H9 (cell line): ENCODE data around the gene PHF10. TPM values are rescaled to one million over a fixed set of nuclear protein-coding genes. Genes with fewer than 3 reads are reported as not detected.
A peak's percentile ranks its signal among the peaks of the same experiment; 100 is the strongest.

Experiments
- DNase-seq: peaks from one replicate; pipeline ENCODE4 v3.0.0-alpha.2; 2017
- H2AFZ ChIP-seq: one replicate; pipeline ENCODE4 v1.6.1; 2013; ENCODE audit warnings: mild to moderate bottlenecking, low read length, control low read depth, moderate library complexity
- H2AK5ac ChIP-seq: 2 replicates; pipeline ENCODE4 v1.6.1; 2013; ENCODE audit warnings: low read length, control low read depth, mixed read lengths; ENCODE audit not compliant: insufficient read length
- H2BK120ac ChIP-seq: one replicate; pipeline ENCODE4 v1.6.1; 2013; ENCODE audit warnings: low read depth, mild to moderate bottlenecking, low read length, control low read depth, inconsistent platforms; ENCODE audit not compliant: poor library complexity, severe bottlenecking
- H2BK12ac ChIP-seq: 2 replicates; pipeline ENCODE4 v1.6.1; 2013; ENCODE audit warnings: low read length, control low read depth, mixed read lengths, low read depth; ENCODE audit not compliant: insufficient read length
- H2BK15ac ChIP-seq: 2 replicates; pipeline ENCODE4 v1.6.1; 2013; ENCODE audit warnings: low read depth, low read length, control low read depth
- H2BK20ac ChIP-seq: one replicate; pipeline ENCODE4 v1.6.1; 2013; ENCODE audit warnings: low read depth, mild to moderate bottlenecking, low read length, control low read depth, inconsistent platforms; ENCODE audit not compliant: poor library complexity, severe bottlenecking
- H2BK5ac ChIP-seq: 2 replicates; pipeline ENCODE4 v1.6.1; 2013; ENCODE audit warnings: low read length, control low read depth, mixed read lengths; ENCODE audit not compliant: insufficient read length
- H3K14ac ChIP-seq: 2 replicates; pipeline ENCODE4 v1.6.1; 2013; ENCODE audit warnings: low read length, control low read depth; ENCODE audit not compliant: insufficient read depth
- H3K18ac ChIP-seq: 2 replicates; pipeline ENCODE4 v1.6.1; 2013; ENCODE audit warnings: low read depth, mild to moderate bottlenecking, mixed read lengths, low read length, control low read depth; ENCODE audit not compliant: insufficient read length
- H3K23ac ChIP-seq: 2 replicates; pipeline ENCODE4 v1.6.1; 2013; ENCODE audit warnings: low read length, control low read depth, mixed read lengths, low read depth; ENCODE audit not compliant: insufficient read length
- H3K23me2 ChIP-seq: 2 replicates; pipeline ENCODE4 v1.6.1; 2013; ENCODE audit warnings: low read depth, mild to moderate bottlenecking, mixed read lengths, low read length, control low read depth; ENCODE audit not compliant: insufficient read length, poor library complexity, severe bottlenecking
- H3K27ac ChIP-seq: 2 replicates; pipeline ENCODE4 v1.5.1; 2013; ENCODE audit warnings: low read length, control low read depth, mixed read lengths, low read depth; ENCODE audit not compliant: insufficient read length
- H3K27me3 ChIP-seq: 2 replicates; pipeline ENCODE4 v1.6.1; 2013; ENCODE audit warnings: low read length, control low read depth, inconsistent platforms; ENCODE audit not compliant: insufficient read depth
- H3K4ac ChIP-seq: 2 replicates; pipeline ENCODE4 v1.6.1; 2013; ENCODE audit warnings: low read depth, mild to moderate bottlenecking, control low read depth, inconsistent platforms, low read length, moderate library complexity
- H3K4me1 ChIP-seq: 2 replicates; pipeline ENCODE4 v1.6.1; 2013; ENCODE audit warnings: low read length, control low read depth, inconsistent platforms; ENCODE audit not compliant: insufficient read depth
- H3K4me2 ChIP-seq: 2 replicates; pipeline ENCODE4 v1.6.1; 2013; ENCODE audit warnings: low read length, control low read depth, mixed read lengths; ENCODE audit not compliant: insufficient read length, insufficient read depth
- H3K56ac ChIP-seq: 2 replicates; pipeline ENCODE4 v1.6.1; 2013; ENCODE audit warnings: low read depth, mild to moderate bottlenecking, mixed read lengths, low read length, control low read depth; ENCODE audit not compliant: insufficient read length
- H3K79me1 ChIP-seq: 2 replicates; pipeline ENCODE4 v1.6.1; 2013; ENCODE audit warnings: low read depth, mild to moderate bottlenecking, moderate library complexity, low read length, control low read depth, inconsistent platforms; ENCODE audit not compliant: insufficient read depth, poor library complexity, severe bottlenecking
- H3K79me2 ChIP-seq: 2 replicates; pipeline ENCODE4 v1.6.1; 2013; ENCODE audit warnings: low read length, control low read depth, inconsistent platforms; ENCODE audit not compliant: insufficient read depth
- H3K9ac ChIP-seq: 2 replicates; pipeline ENCODE4 v1.6.1; 2013; ENCODE audit warnings: low read length, control low read depth, mixed read lengths; ENCODE audit not compliant: insufficient read length; ENCODE audit errors: extremely low read depth
- H3K9me3 ChIP-seq: one replicate; pipeline ENCODE4 v1.6.1; 2013; ENCODE audit warnings: low read depth, low read length, inconsistent platforms; ENCODE audit not compliant: control insufficient read depth
- H3T11ph ChIP-seq: one replicate; pipeline ENCODE4 v1.6.1; 2013; ENCODE audit warnings: mild to moderate bottlenecking, low read length, control low read depth, inconsistent platforms
- H4K20me1 ChIP-seq: one replicate; pipeline ENCODE4 v1.6.1; 2013; ENCODE audit not compliant: control insufficient read depth, insufficient read length, insufficient read depth
- H4K5ac ChIP-seq: 2 replicates; pipeline ENCODE4 v1.6.1; 2013; ENCODE audit warnings: low read depth, mild to moderate bottlenecking, mixed read lengths, low read length, control low read depth; ENCODE audit not compliant: insufficient read length
- H4K8ac ChIP-seq: replicated peaks from 2 replicates; pipeline ENCODE4 v1.6.1; 2013; ENCODE audit warnings: low read length, control low read depth, mixed read lengths, low read depth; ENCODE audit not compliant: insufficient read length
- H4K91ac ChIP-seq: 2 replicates; pipeline ENCODE4 v1.6.1; 2013; ENCODE audit warnings: low read depth, mild to moderate bottlenecking, moderate library complexity, mixed read lengths, low read length, control low read depth; ENCODE audit not compliant: insufficient read length
- H3K27ac Mint-ChIP-seq, 3 experiments: 2 replicates in 2 of 3; 3 replicates in 1 of 3; pipeline ENCODE4 v1.8.0; 2020 to 2021; ENCODE audit warnings: mixed read lengths in 3 of 3, mild to moderate bottlenecking in 1 of 3, moderate library complexity in 1 of 3
- H3K27me3 Mint-ChIP-seq: 2 replicates; pipeline ENCODE4 v1.8.0; 2021; ENCODE audit warnings: low read depth, mild to moderate bottlenecking, moderate library complexity, mixed read lengths
- H3K36me3 Mint-ChIP-seq, 3 experiments: 2 replicates in 2 of 3; 3 replicates in 1 of 3; pipeline ENCODE4 v1.8.0; 2020 to 2021; ENCODE audit warnings: low read depth in 3 of 3, mixed read lengths in 3 of 3; ENCODE audit not compliant: insufficient read depth in 1 of 3
- H3K4me1 Mint-ChIP-seq, 2 experiments: 2 replicates each; pipeline ENCODE4 v1.8.0; 2020; ENCODE audit warnings: mixed read lengths in 2 of 2
- H3K4me3 Mint-ChIP-seq, 2 experiments: 2 replicates in 1 of 2; 3 replicates in 1 of 2; pipeline ENCODE4 v1.8.0; 2020 to 2021; ENCODE audit warnings: mild to moderate bottlenecking in 2 of 2, mixed read lengths in 2 of 2, moderate library complexity in 1 of 2
- H3K9me3 Mint-ChIP-seq, 2 experiments: 2 replicates in 1 of 2; 3 replicates in 1 of 2; pipeline ENCODE4 v1.8.0; 2020; ENCODE audit warnings: mild to moderate bottlenecking in 2 of 2, mixed read lengths in 2 of 2, moderate library complexity in 1 of 2
- CTCF ChIP-seq: fragments of 200-600 bp; sonication (generic); conservative IDR thresholded peaks from 3 replicates; pipeline ENCODE4 v1.8.0; 2021; ENCODE audit warnings: antibody characterized with exemption, mild to moderate bottlenecking
- WGBS: extraction: QIAGEN DNeasy Blood & Tissue Kit; methylation state at CpG from one replicate; pipeline ENCODE4 v1.1.7; 2013; ENCODE audit warnings: missing lambda C conversion rate, low lambda C conversion rate, mixed read lengths; ENCODE audit not compliant: insufficient read length; ENCODE audit errors: extremely low coverage; 5-methylcytosine and 5-hydroxymethylcytosine counted together
- total RNA-seq: library from RNA; stranded (reverse); gene quantifications from 2 replicates; pipeline ENCODE4 v1.2.1, GENCODE V29; 2021

PHF10 gene
- total RNA-seq, 1 experiment from 2014 or later: 59.0 TPM

- Histone ChIP-seq H2AK5ac (no peak within 1 kb of the TSS), H3K18ac (peak within 1 kb of the TSS; percentile 82), H2BK15ac (no peak within 1 kb of the TSS), H4K20me1 (no peaks in the 10 kb centered on the region), H3K27ac (no peak within 1 kb of the TSS), H3K23ac (no peak within 1 kb of the TSS), H3K9me3 (no peaks in the 10 kb centered on the region), H2BK120ac (no peak within 1 kb of the TSS), H2AFZ (no peak within 1 kb of the TSS), H3K4ac (peak within 1 kb of the TSS; percentile 66), H2BK5ac (peak within 1 kb of the TSS; percentile 9), H3K4me2 (peak within 1 kb of the TSS; percentile 77), H3K23me2 (peaks cover 13% of the 10 kb centered on the region), H3K79me2 (peaks cover 10% of the 10 kb centered on the region; the same call in 1 of the 2 replicates), H3K27me3 (no peaks in the 10 kb centered on the region), H3K56ac (no peak within 1 kb of the TSS), H2BK20ac (no peak within 1 kb of the TSS), H3K14ac (peak within 1 kb of the TSS; percentile 94), H3K79me1 (peaks cover 4% of the 10 kb centered on the region), H3T11ph (no peak within 1 kb of the TSS), H4K91ac (no peak within 1 kb of the TSS), H2BK12ac (no peak within 1 kb of the TSS), H3K4me1 (peaks cover 7% of the 10 kb centered on the region), H4K8ac (no peak within 1 kb of the TSS), H4K5ac (peak within 1 kb of the TSS; percentile 4), H3K9ac (peak within 1 kb of the TSS; percentile 94)
- WGBS: no CpG with 5 or more reads among the region's 92 CpGs
- no peak for TF ChIP-seq CTCF
- Mint-ChIP-seq H3K9me3 (peaks cover 0 to 5% of the 10 kb centered on the region in 2 experiments; a peak in 3 of 5 replicates), H3K27me3 (no peaks in the 10 kb centered on the region), H3K4me1 (peaks cover 21 to 27% of the 10 kb centered on the region in 2 experiments), H3K27ac (peak within 1 kb of the TSS; percentile 77 to 96 (median 90)), H3K36me3 (peaks cover 21 to 47% (median 23%) of the 10 kb centered on the region in 3 experiments), H3K4me3 (peak within 1 kb of the TSS; percentile 89 to 94)
- DNase-seq: peak; percentile 95
Measured at GRCh38 chr6:169701954-169702839, 22.1 kb downstream of the PHF10 start, which contains the start of the genes C6orf120 and WDR27. Gene C6orf120, plus strand, starts transcription at chr6:169702126. Its CDS starts 334 bp downstream, at chr6:169702460. Gene WDR27, minus strand, starts transcription at chr6:169702029. Its CDS starts 13,024 bp downstream, at chr6:169689005.
